Stimulated activated CD8-positive, alpha-beta memory T cell treated with anti-CD3 and anti-CD28 coated beads, Interleukin-12 subunit alpha, Interleukin-12 subunit beta, amount 100 ng/mL, for 1 hour (primary cell): ENCODE results near the gene PTPRN2.
A peak's percentile ranks its signal among the peaks of the same experiment; 100 is the strongest.
"Not testable (repeated sequence)": the region's sequence is repeated elsewhere in the genome, so short reads cannot be mapped to it uniquely, and the experiment has no call there.

ENCODE experiments used
- DNase-seq: peaks from one replicate; pipeline ENCODE4 v3.0.0-alpha.2; 2020; ENCODE audit warnings: low read depth

The PTPRN2 gene

GRCh38 chr7:157861551-157861950, 726.1 kb downstream of the PTPRN2 start:
- DNase-seq = no peak

GRCh38 chr7:157861031-157861491, 726.6 kb downstream of the PTPRN2 start:
- no peak for DNase-seq

GRCh38 chr7:157860406-157860805, 727.2 kb downstream of the PTPRN2 start:
- DNase-seq = no peak

- DNase-seq = no peak
Measured at GRCh38 chr7:157859915-157860314, 727.7 kb downstream of the PTPRN2 start.

GRCh38 chr7:157857578-157858075, 730.0 kb downstream of the PTPRN2 start:
- no peak for DNase-seq

- no peak for DNase-seq
Measured at GRCh38 chr7:157856873-157857577, 730.6 kb downstream of the PTPRN2 start.

GRCh38 chr7:157855452-157856213, 732.0 kb downstream of the PTPRN2 start:
- DNase-seq = no peak

- no peak for DNase-seq
Measured at GRCh38 chr7:157855016-157855415, 732.6 kb downstream of the PTPRN2 start.

- DNase-seq = no peak
Measured at GRCh38 chr7:157854066-157854891, 733.3 kb downstream of the PTPRN2 start.

GRCh38 chr7:157853789-157854065, 733.9 kb downstream of the PTPRN2 start:
- DNase-seq = no peak

- no peak for DNase-seq
Measured at GRCh38 chr7:157853076-157853788, 734.4 kb downstream of the PTPRN2 start.

- DNase-seq = peak; percentile 37
Measured at GRCh38 chr7:157851501-157852067, 736.0 kb downstream of the PTPRN2 start.

- no peak for DNase-seq
Measured at GRCh38 chr7:157850481-157851444, 736.9 kb downstream of the PTPRN2 start.

GRCh38 chr7:157849726-157850125, 737.9 kb downstream of the PTPRN2 start:
- DNase-seq = no peak

- no peak for DNase-seq
Measured at GRCh38 chr7:157849341-157849596, 738.4 kb downstream of the PTPRN2 start.

GRCh38 chr7:157848508-157849340, 738.9 kb downstream of the PTPRN2 start:
- DNase-seq = no peak

GRCh38 chr7:157847756-157848487, 739.7 kb downstream of the PTPRN2 start:
- not testable (repeated sequence) for DNase-seq

GRCh38 chr7:157846746-157847145, 740.9 kb downstream of the PTPRN2 start:
- DNase-seq = not testable (repeated sequence)

- DNase-seq = no peak
Measured at GRCh38 chr7:157846271-157846670, 741.4 kb downstream of the PTPRN2 start.
